Stimulated activated naive CD8-positive, alpha-beta T cell treated with anti-CD3 and anti-CD28 coated beads, Interleukin-15, Interleukin-2, amounts not matched to agents 100 ng/mL and 50 ng/mL, for 24 hours (primary cell): ENCODE data around the gene ARMH3.

ENCODE experiments used
- H3K27ac Mint-ChIP-seq: one replicate; pipeline ENCODE4 v1.8.0; 2021; ENCODE audit warnings: mild to moderate bottlenecking, mixed read lengths
- H3K27me3 Mint-ChIP-seq: one replicate; pipeline ENCODE4 v1.8.0; 2021; ENCODE audit warnings: mixed read lengths
- H3K36me3 Mint-ChIP-seq: one replicate; pipeline ENCODE4 v1.8.0; 2021; ENCODE audit warnings: low read depth, mixed read lengths
- H3K4me1 Mint-ChIP-seq: one replicate; pipeline ENCODE4 v1.8.0; 2021; ENCODE audit warnings: low read depth, mixed read lengths
- H3K4me3 Mint-ChIP-seq: one replicate; pipeline ENCODE4 v1.8.0; 2021; ENCODE audit warnings: mild to moderate bottlenecking, mixed read lengths
- H3K9me3 Mint-ChIP-seq: one replicate; pipeline ENCODE4 v1.8.0; 2021; ENCODE audit warnings: mixed read lengths

Gene ARMH3

GRCh38 chr10:101839416-101840063 lies 216.4 kb downstream of the ARMH3 start:
- no peaks in the 10 kb centered on the region for H3K9me3 Mint-ChIP-seq
- H3K4me1 Mint-ChIP-seq: peaks cover 57% of the 10 kb centered on the region
- peak overlapping the region; percentile 75 for H3K4me3 Mint-ChIP-seq
- H3K27ac Mint-ChIP-seq: no peak overlapping the region
- H3K36me3 Mint-ChIP-seq: no peaks in the 10 kb centered on the region
- H3K27me3 Mint-ChIP-seq: peaks cover 15% of the 10 kb centered on the region

- no peaks in the 10 kb centered on the region for H3K9me3 Mint-ChIP-seq
- H3K4me1 Mint-ChIP-seq: peaks cover 57% of the 10 kb centered on the region
- H3K36me3 Mint-ChIP-seq: no peaks in the 10 kb centered on the region
- peaks cover 10% of the 10 kb centered on the region for H3K27me3 Mint-ChIP-seq
- H3K4me3 Mint-ChIP-seq: no peak overlapping the region
- no peak overlapping the region for H3K27ac Mint-ChIP-seq
Measured at GRCh38 chr10:101839002-101839401, 217.0 kb downstream of the ARMH3 start.

GRCh38 chr10:101838416-101838970 lies 217.5 kb downstream of the ARMH3 start:
- Mint-ChIP-seq H3K9me3 (no peaks in the 10 kb centered on the region), H3K4me3 (no peak overlapping the region), H3K27me3 (peaks cover 10% of the 10 kb centered on the region), H3K4me1 (peaks cover 59% of the 10 kb centered on the region), H3K36me3 (no peaks in the 10 kb centered on the region), H3K27ac (no peak overlapping the region)

- H3K36me3 Mint-ChIP-seq: no peaks in the 10 kb centered on the region
- no peak overlapping the region for H3K27ac Mint-ChIP-seq
- H3K9me3 Mint-ChIP-seq: no peaks in the 10 kb centered on the region
- H3K27me3 Mint-ChIP-seq: peaks cover 6% of the 10 kb centered on the region
- peaks cover 55% of the 10 kb centered on the region for H3K4me1 Mint-ChIP-seq
- no peak overlapping the region for H3K4me3 Mint-ChIP-seq
Measured at GRCh38 chr10:101837748-101838147, 218.2 kb downstream of the ARMH3 start.

- Mint-ChIP-seq H3K36me3 (no peaks in the 10 kb centered on the region), H3K27ac (no peak overlapping the region), H3K4me1 (peaks cover 57% of the 10 kb centered on the region), H3K27me3 (no peaks in the 10 kb centered on the region), H3K9me3 (no peaks in the 10 kb centered on the region), H3K4me3 (no peak overlapping the region)
Measured at GRCh38 chr10:101835362-101835761, 220.6 kb downstream of the ARMH3 start.

GRCh38 chr10:101834341-101834740 lies 221.6 kb downstream of the ARMH3 start:
- Mint-ChIP-seq H3K4me3 (no peak overlapping the region), H3K27ac (no peak overlapping the region)

GRCh38 chr10:101833466-101833865 lies 222.5 kb downstream of the ARMH3 start:
- Mint-ChIP-seq H3K9me3 (no peaks in the 10 kb centered on the region), H3K36me3 (no peaks in the 10 kb centered on the region), H3K4me1 (peaks cover 56% of the 10 kb centered on the region), H3K27ac (peak overlapping the region; percentile 10), H3K4me3 (no peak overlapping the region), H3K27me3 (no peaks in the 10 kb centered on the region)

More at GRCh38 chr10:101834341-101834740, 221.6 kb downstream of the ARMH3 start:
- Mint-ChIP-seq H3K9me3 (no peaks in the 10 kb centered on the region), H3K4me1 (peaks cover 57% of the 10 kb centered on the region), H3K36me3 (no peaks in the 10 kb centered on the region), H3K27me3 (no peaks in the 10 kb centered on the region)

- Mint-ChIP-seq H3K36me3 (no peaks in the 10 kb centered on the region), H3K27me3 (no peaks in the 10 kb centered on the region), H3K4me3 (no peak overlapping the region), H3K27ac (no peak overlapping the region), H3K9me3 (no peaks in the 10 kb centered on the region), H3K4me1 (peaks cover 56% of the 10 kb centered on the region)
Measured at GRCh38 chr10:101832325-101832771, 223.6 kb downstream of the ARMH3 start.

GRCh38 chr10:101831169-101831811 lies 224.7 kb downstream of the ARMH3 start:
- Mint-ChIP-seq H3K4me3 (peak overlapping the region; percentile 75), H3K27me3 (no peaks in the 10 kb centered on the region), H3K36me3 (no peaks in the 10 kb centered on the region), H3K9me3 (no peaks in the 10 kb centered on the region), H3K27ac (peak overlapping the region; percentile 93), H3K4me1 (peaks cover 56% of the 10 kb centered on the region)

GRCh38 chr10:101830322-101831168 lies 225.4 kb downstream of the ARMH3 start:
- Mint-ChIP-seq H3K27ac (peak overlapping the region; percentile 93), H3K36me3 (no peaks in the 10 kb centered on the region), H3K27me3 (no peaks in the 10 kb centered on the region), H3K9me3 (no peaks in the 10 kb centered on the region), H3K4me1 (peaks cover 49% of the 10 kb centered on the region), H3K4me3 (peak overlapping the region; percentile 75)

- H3K27me3 Mint-ChIP-seq: no peaks in the 10 kb centered on the region
- peaks cover 4% of the 10 kb centered on the region for H3K36me3 Mint-ChIP-seq
- peak overlapping the region; percentile 93 for H3K27ac Mint-ChIP-seq
- H3K4me3 Mint-ChIP-seq: peak overlapping the region; percentile 75
- no peaks in the 10 kb centered on the region for H3K9me3 Mint-ChIP-seq
- peaks cover 44% of the 10 kb centered on the region for H3K4me1 Mint-ChIP-seq
Measured at GRCh38 chr10:101829561-101830315, 226.2 kb downstream of the ARMH3 start.

- Mint-ChIP-seq H3K9me3 (no peaks in the 10 kb centered on the region), H3K27ac (no peak overlapping the region), H3K36me3 (peaks cover 5% of the 10 kb centered on the region), H3K4me1 (peaks cover 36% of the 10 kb centered on the region), H3K4me3 (no peak overlapping the region), H3K27me3 (no peaks in the 10 kb centered on the region)
Measured at GRCh38 chr10:101828766-101829551, 227.0 kb downstream of the ARMH3 start.

GRCh38 chr10:101827919-101828600 lies 227.9 kb downstream of the ARMH3 start:
- Mint-ChIP-seq H3K27ac (no peak overlapping the region), H3K9me3 (no peaks in the 10 kb centered on the region), H3K4me1 (peaks cover 29% of the 10 kb centered on the region), H3K27me3 (no peaks in the 10 kb centered on the region), H3K36me3 (peaks cover 5% of the 10 kb centered on the region), H3K4me3 (no peak overlapping the region)
